GM18951 (cell line): ENCODE results near the gene DHX36.

Source experiments
- POLR2A ChIP-seq: IDR thresholded peaks from 4 replicates; pipeline ENCODE4 v1.6.1; 2011; ENCODE audit warnings: mild to moderate bottlenecking; ENCODE audit not compliant: insufficient read length, insufficient read depth; ENCODE audit errors: extremely low read depth
- in situ Hi-C: fragments of 300-500 bp; cut with MboI; formaldehyde crosslinking; loops from one replicate; pipeline ENCODE4 v1.12.0; 2022; ENCODE audit warnings: low sequenced_read_pairs, mixed read lengths, inconsistent platforms; ENCODE audit not compliant: unreplicated experiment

The DHX36 gene

DNA sequence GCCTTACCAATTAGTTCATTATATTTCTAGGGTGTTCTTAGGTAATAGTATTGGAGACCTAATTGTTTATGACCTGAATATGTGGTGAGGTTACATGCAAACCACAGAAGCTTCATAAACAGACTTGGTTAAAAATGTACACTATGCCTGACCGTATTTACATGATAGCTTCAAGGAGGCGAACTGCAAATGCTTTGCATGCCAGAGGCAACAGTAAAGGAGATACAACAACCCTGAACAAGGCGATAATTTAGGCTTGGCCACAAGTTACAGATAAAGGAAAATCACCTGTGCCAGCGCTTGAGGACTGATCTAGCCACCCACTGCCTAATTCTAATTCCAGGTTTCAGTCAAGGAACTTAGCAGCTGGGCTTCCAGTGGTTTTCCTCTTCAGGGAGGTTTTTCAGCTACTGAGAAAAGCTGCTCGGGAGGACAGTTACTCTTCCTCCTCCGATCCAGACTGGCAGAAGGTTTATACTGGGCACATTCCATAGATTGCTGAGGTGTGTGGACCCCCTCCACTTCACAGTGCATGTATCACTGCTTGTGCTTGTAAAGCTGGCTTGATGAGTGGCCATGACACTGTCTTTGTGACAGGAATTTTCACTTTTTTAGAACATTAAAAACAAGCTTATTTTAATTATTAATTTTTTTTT lies 95.6 kb downstream of the DHX36 start:
- in situ Hi-C loops, result no loop called here
- no peak for TF ChIP-seq POLR2A

DNA sequence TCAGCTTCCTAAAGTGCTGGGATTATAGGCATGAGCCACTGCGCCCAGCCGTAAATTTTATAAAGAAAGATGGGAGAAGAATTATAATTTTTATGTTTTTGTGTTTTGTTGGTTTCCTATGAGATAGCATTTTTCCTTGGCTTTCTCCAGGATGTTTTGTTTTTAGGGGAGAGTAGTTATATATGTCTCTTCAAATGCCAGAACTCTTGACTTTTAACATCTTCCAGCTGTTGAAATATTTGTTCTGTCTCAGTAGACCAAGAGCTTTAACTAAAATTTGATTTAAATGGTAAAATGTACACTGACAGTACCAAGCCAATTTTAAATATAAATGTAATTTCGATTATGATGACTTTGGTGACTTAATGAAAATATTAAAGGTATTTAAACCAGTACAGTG lies 96.8 kb downstream of the DHX36 start:
- in situ Hi-C loops, result no loop called here
- TF ChIP-seq POLR2A, result no peak

DNA sequence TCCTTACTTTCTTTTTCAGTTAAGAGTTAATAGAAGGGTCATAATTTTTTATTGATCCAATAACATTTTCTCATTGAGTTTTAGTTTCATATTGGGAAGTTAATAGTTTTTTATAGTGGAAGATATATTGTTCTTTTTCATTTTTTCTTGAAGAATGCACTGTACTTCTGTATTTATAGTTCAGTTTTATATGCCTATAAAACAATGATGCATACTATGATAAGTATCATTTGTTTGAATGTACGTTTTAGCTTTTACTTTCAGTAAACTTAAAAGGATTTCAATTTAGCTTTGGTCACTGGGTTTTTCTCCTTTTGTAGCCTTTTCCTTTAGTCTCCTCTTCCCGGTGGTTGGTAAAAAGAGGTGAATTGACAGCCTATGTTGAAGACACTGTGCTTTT lies 98.8 kb downstream of the DHX36 start:
- in situ Hi-C loops, result no loop called here
- TF ChIP-seq POLR2A, result no peak

DNA sequence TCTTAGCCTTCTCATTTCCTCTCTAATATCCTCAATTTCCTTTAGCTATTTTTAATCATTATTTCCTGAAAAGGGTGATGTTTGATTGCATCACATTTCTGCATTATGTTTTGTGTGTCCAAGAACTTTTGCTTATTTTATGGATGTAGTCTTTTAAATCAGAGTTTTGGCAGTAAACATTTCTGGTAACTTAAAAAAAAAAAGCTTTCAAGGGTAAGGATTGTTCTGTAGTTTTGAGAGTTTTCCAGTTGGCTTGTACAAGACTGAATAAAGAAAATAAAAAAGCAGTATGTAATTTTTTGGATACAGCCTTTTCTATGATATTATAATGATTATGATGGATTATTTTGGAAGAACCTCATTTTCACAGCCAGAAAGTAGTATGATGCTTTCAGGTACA lies 99.4 kb downstream of the DHX36 start:
- no peak for TF ChIP-seq POLR2A
- in situ Hi-C loops, result no loop called here

DNA sequence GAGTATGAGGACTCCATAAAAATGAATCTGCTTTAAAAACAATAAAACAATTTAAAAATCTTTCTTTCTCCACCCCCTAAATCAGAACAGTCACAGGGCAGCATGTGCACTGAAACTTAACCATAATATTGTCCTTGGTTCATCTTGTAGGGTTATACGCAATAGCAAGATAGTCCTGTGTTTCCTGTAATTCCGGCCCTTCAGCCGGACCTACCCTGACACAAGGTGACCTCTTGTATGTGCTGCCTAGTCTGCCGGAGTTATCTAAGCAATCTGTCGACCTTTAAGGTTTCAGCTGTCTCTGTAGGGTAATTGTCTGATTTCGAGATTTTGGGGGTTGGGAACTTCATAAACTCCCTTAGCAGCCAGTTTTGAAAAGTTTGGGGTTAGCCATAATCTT lies 99.9 kb downstream of the DHX36 start:
- in situ Hi-C loops, result no loop called here

DNA sequence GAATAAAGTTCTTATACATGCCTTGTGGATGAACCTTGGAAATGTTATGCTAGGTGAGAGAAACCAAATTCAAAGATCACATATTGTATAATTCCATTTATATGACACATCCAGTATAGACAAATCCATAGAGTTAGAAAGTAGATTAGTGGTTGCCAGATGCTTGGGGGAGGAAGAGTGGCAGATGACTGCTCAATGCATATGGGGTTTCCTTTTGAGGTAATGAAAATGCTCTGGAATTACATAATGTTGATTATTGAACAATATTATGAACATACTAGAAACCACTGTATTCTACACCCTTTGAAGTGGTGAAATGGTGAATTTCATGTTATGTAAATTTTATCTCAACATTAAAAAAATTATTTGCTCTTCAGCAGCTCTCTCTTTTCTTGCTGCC lies 100.8 kb downstream of the DHX36 start:
- in situ Hi-C loops, result no loop called here
- TF ChIP-seq POLR2A, result no peak

More for the DNA sequence above, 99.9 kb downstream of the DHX36 start:
- TF ChIP-seq POLR2A, result no peak
